Stomach (tissue), 9 donors: ENCODE data around the gene VEZT. TPM values are rescaled to one million over a fixed set of nuclear protein-coding genes. Genes with fewer than 3 reads are reported as not detected.

Experiments used
- DNase-seq, 2 donors: peaks; one replicate each; pipeline versions ENCODE4 v3.0.0 to v3.0.0-alpha.2; 2013 to 2019
- H3K27ac ChIP-seq, 5 donors: fragments of 200-600 bp in 4 of 5; sonication (generic) in 4 of 5; one replicate each; pipeline ENCODE4 v1.5.1; 2013 to 2019; ENCODE audit warnings: mild to moderate bottlenecking in 1 of 5, moderate library complexity in 1 of 5
- H3K27me3 ChIP-seq, 3 donors: fragments of 200-600 bp; sonication (generic); one replicate each; pipeline ENCODE4 v1.5.1; 2017 to 2019; ENCODE audit warnings: mixed run types in 1 of 3
- H3K36me3 ChIP-seq, 4 donors: fragments of 200-600 bp; sonication (generic); 1 replicate in 3 of 4; 2 replicates in 1 of 4; pipeline ENCODE4 v1.5.1; 2016 to 2019
- H3K4me1 ChIP-seq, 4 donors: fragments of 200-600 bp; sonication (generic); one replicate each; pipeline ENCODE4 v1.5.1; 2016 to 2019
- H3K4me3 ChIP-seq, 4 donors: fragments of 200-600 bp; sonication (generic) in 3 of 4; one replicate each; pipeline ENCODE4 v1.5.1; 2016 to 2019; ENCODE audit warnings: mild to moderate bottlenecking in 1 of 4
- H3K9me3 ChIP-seq, 4 donors: fragments of 200-600 bp; sonication (generic); one replicate each; pipeline ENCODE4 v1.5.1; 2016 to 2019
- EP300 ChIP-seq: sonication (generic); formaldehyde crosslinking; IDR thresholded peaks from one replicate; pipeline ENCODE4 v1.6.1; 2017; ENCODE audit warnings: antibody characterized with exemption
- POLR2A ChIP-seq, 4 donors: fragments of 450-650 bp; IDR thresholded peaks; one replicate each; pipeline ENCODE4 v1.6.1; 2016; ENCODE audit warnings: antibody characterized with exemption in 4 of 4, control low read depth in 2 of 4, mild to moderate bottlenecking in 1 of 4, moderate library complexity in 1 of 4
- POLR2AphosphoS5 ChIP-seq, 3 donors: sonication (generic); formaldehyde crosslinking; IDR thresholded peaks; one replicate each; pipeline ENCODE4 v1.6.1; 2016; ENCODE audit warnings: antibody characterized with exemption in 3 of 3
- WGBS, 5 donors: extraction: QIAGEN DNeasy Blood & Tissue Kit in 3 of 5; methylation state at CpG; one replicate each; pipeline versions ENCODE4 v1.1.5 to v1.1.7; 2013 to 2018; 5-methylcytosine and 5-hydroxymethylcytosine counted together
- intact Hi-C: fragments of 100-400 bp; cut with DNase I; formaldehyde crosslinking; loops from one replicate; pipeline ENCODE4 v1.15.1; 2023; ENCODE audit warnings: low total_unique reads
- polyA plus RNA-seq, 3 donors: library from polyadenylated mRNA; stranded (reverse); fragments of 200-250 nt; gene quantifications; one replicate each; pipeline ENCODE4 v1.2.3, GENCODE V29; 2013
- total RNA-seq, 5 donors: library from RNA; depleted of rRNA; stranded (reverse); fragments of >200 nt; gene quantifications; one replicate each; pipeline versions ENCODE4 v1.1.0 to v1.2.3, GENCODE V29; 2014 to 2016
- TF ChIP-seq, protein P1 (sequence below), 7 experiments: fragments of 450-650 bp in 4 of 7; fragments of 200-600 bp in 3 of 7; sonication (generic) in 3 of 7; IDR thresholded peaks; one replicate each; pipeline ENCODE4 v1.5.1; 2016 to 2019; ENCODE audit warnings: antibody characterized with exemption in 7 of 7, control low read depth in 2 of 7, mild to moderate bottlenecking in 1 of 7
- donor health status: healthy with polysubstance abuse.
- donor health status: Bipolar disorder and iron deficiency.
- donor health status: healthy.

Gene VEZT
- total and polyA plus RNA-seq, 8 donors, result 11.0 to 165 (median 46.7) TPM

GRCh38 chr12:95207407-95207806 is 10.2 kb upstream of the VEZT start:
- intact Hi-C loops, result no loop called here
- WGBS, 5 donors, result 87 to 98% (median 96%) methylated on average over 2 of the region's 2 CpGs
- no peak overlapping the region for H3K4me3 ChIP-seq
- DNase-seq, result no peak
- H3K27ac ChIP-seq, result no peak overlapping the region
- H3K36me3 ChIP-seq, result no peaks in the 10 kb centered on the region
- H3K4me1 ChIP-seq, result peaks cover 5 to 38% (median 22%) of the 10 kb centered on the region in 4 donors
- no peaks in the 10 kb centered on the region for H3K27me3 ChIP-seq
- H3K9me3 ChIP-seq, result no peaks in the 10 kb centered on the region
- TF ChIP-seq POLR2A (IDR thresholded peaks at IDR 0.05) (no peak), POLR2AphosphoS5 (IDR thresholded peaks at IDR 0.05) (no peak), EP300 (no peak)
- TF ChIP-seq, protein P1, sequence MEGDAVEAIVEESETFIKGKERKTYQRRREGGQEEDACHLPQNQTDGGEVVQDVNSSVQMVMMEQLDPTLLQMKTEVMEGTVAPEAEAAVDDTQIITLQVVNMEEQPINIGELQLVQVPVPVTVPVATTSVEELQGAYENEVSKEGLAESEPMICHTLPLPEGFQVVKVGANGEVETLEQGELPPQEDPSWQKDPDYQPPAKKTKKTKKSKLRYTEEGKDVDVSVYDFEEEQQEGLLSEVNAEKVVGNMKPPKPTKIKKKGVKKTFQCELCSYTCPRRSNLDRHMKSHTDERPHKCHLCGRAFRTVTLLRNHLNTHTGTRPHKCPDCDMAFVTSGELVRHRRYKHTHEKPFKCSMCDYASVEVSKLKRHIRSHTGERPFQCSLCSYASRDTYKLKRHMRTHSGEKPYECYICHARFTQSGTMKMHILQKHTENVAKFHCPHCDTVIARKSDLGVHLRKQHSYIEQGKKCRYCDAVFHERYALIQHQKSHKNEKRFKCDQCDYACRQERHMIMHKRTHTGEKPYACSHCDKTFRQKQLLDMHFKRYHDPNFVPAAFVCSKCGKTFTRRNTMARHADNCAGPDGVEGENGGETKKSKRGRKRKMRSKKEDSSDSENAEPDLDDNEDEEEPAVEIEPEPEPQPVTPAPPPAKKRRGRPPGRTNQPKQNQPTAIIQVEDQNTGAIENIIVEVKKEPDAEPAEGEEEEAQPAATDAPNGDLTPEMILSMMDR (IDR thresholded peaks at IDR 0.05), result no peak

GRCh38 chr12:95208678-95209077 is 8.9 kb upstream of the VEZT start:
- Histone ChIP-seq H3K9me3 (no peaks in the 10 kb centered on the region), H3K4me3 (no peak overlapping the region), H3K27me3 (no peaks in the 10 kb centered on the region), H3K27ac (no peak overlapping the region), H3K4me1 (peaks cover 5 to 28% (median 17%) of the 10 kb centered on the region in 4 donors), H3K36me3 (no peaks in the 10 kb centered on the region)
- WGBS, 5 donors, result 84 to 94% (median 88%) methylated on average over 7 of the region's 7 CpGs
- DNase-seq, result no peak
- intact Hi-C loops, result no loop called here
- TF ChIP-seq POLR2AphosphoS5 (IDR thresholded peaks at IDR 0.05), result no peak
- no peak for TF ChIP-seq EP300
- TF ChIP-seq, protein P1 (IDR thresholded peaks at IDR 0.05), result no peak
- TF ChIP-seq POLR2A (IDR thresholded peaks at IDR 0.05), result no peak

DNA sequence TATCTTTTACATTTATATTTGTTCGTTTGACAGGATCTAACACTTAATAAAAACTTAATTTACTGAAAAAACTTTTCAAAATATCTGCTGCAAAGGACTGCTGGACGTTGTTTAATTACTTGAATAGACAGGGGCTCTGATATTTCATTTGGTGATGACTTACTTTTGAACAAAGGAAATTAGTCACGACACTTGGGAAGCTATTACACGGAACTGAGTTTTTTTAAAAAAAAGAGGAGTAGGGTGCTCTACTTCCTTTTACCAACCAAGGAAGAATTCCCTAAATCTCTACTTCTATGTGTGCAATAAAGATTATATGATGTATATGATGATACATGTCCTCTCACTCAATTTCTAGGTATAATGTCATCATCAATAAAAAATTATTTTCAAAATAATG is 5.0 kb upstream of the VEZT start:
- TF ChIP-seq POLR2AphosphoS5 (IDR thresholded peaks at IDR 0.05) (no peak), POLR2A (IDR thresholded peaks at IDR 0.05) (no peak), EP300 (no peak)
- TF ChIP-seq, protein P1 (IDR thresholded peaks at IDR 0.05), result no peak
- intact Hi-C loops, result no loop called here
- no peak for DNase-seq
- Histone ChIP-seq H3K36me3 (no peaks in the 10 kb centered on the region), H3K4me3 (no peak overlapping the region), H3K9me3 (no peaks in the 10 kb centered on the region), H3K27me3 (no peaks in the 10 kb centered on the region), H3K27ac (no peak overlapping the region), H3K4me1 (peaks cover 0 to 29% (median 14%) of the 10 kb centered on the region in 4 donors)
- 78 to 86% (median 82%) methylated on average over 4 of the region's 4 CpGs for WGBS, 5 donors

DNA sequence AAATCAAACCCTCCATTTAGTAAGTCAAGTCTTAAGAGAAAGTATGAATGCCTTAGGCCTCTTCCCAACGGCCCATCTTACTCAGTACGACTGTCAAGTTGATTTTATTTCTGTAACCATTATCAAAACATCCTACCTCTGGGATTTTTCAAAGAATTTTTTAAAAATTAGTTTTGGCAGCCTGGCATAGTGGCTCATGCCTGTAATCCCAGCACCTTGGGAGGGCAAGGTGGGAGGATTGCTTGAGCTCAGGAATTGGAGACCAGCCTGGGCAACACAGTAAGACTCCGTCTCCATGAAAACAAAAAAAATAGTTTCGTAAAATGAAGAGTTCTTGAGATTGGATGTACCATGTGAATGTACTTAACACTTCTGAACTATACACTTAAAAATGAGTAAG is 4.5 kb upstream of the VEZT start:
- no peaks in the 10 kb centered on the region for H3K9me3 ChIP-seq
- H3K4me3 ChIP-seq, result no peak overlapping the region
- H3K36me3 ChIP-seq, result no peaks in the 10 kb centered on the region
- TF ChIP-seq POLR2AphosphoS5 (IDR thresholded peaks at IDR 0.05) (no peak), EP300 (no peak), POLR2A (IDR thresholded peaks at IDR 0.05) (no peak)
- TF ChIP-seq, protein P1 (IDR thresholded peaks at IDR 0.05), result no peak
- DNase-seq, result no peak
- no peak overlapping the region for H3K27ac ChIP-seq
- intact Hi-C loops, result no loop called here
- 86 to 95% (median 92%) methylated on average over 4 of the region's 4 CpGs for WGBS, 5 donors
- peaks cover 0 to 29% (median 14%) of the 10 kb centered on the region in 4 donors for H3K4me1 ChIP-seq
- H3K27me3 ChIP-seq, result no peaks in the 10 kb centered on the region
